Neuronal stem cell (in vitro differentiated cells): Measurements from ENCODE around the gene FPR2.
"Not testable (repeated sequence)": the region's sequence is repeated elsewhere in the genome, so short reads cannot be mapped to it uniquely, and the experiment has no call there.

Experiments used
- DNase-seq: peaks from one replicate; pipeline ENCODE4 v3.0.0-alpha.2; 2013; ENCODE audit warnings: low spot score
- H2AFZ ChIP-seq: one replicate; pipeline ENCODE4 v1.6.1; 2013; ENCODE audit warnings: mild to moderate bottlenecking, low read length, inconsistent platforms
- H2AK5ac ChIP-seq: 2 replicates; pipeline ENCODE4 v1.6.1; 2013; ENCODE audit warnings: low read depth, mild to moderate bottlenecking, inconsistent platforms, low read length, moderate library complexity, mixed read lengths
- H2BK120ac ChIP-seq: 2 replicates; pipeline ENCODE4 v1.6.1; 2013; ENCODE audit warnings: low read depth, mild to moderate bottlenecking, inconsistent platforms, low read length, moderate library complexity, mixed read lengths
- H2BK12ac ChIP-seq: one replicate; pipeline ENCODE4 v1.6.1; 2013; ENCODE audit warnings: low read length, inconsistent platforms
- H2BK15ac ChIP-seq: 2 replicates; pipeline ENCODE4 v1.6.1; 2013; ENCODE audit warnings: mild to moderate bottlenecking, low read length, inconsistent platforms, mixed read lengths
- H2BK5ac ChIP-seq: one replicate; pipeline ENCODE4 v1.6.1; 2013; ENCODE audit warnings: inconsistent platforms, mild to moderate bottlenecking, low read length, moderate library complexity
- H3K14ac ChIP-seq: one replicate; pipeline ENCODE4 v1.6.1; 2013; ENCODE audit warnings: low read length, inconsistent platforms
- H3K18ac ChIP-seq: 2 replicates; pipeline ENCODE4 v1.6.1; 2013; ENCODE audit warnings: low read length, inconsistent platforms
- H3K23ac ChIP-seq: 2 replicates; pipeline ENCODE4 v1.6.1; 2013; ENCODE audit warnings: low read depth, mild to moderate bottlenecking, mixed read lengths, low read length, inconsistent platforms; ENCODE audit not compliant: poor library complexity
- H3K27ac ChIP-seq: replicated peaks from 3 replicates; pipeline ENCODE4 v1.5.1; 2013; ENCODE audit warnings: low read length, inconsistent platforms
- H3K27me3 ChIP-seq, 3 experiments: 2 replicates each; pipeline ENCODE4 v1.6.1; 2013; ENCODE audit warnings: low read length in 3 of 3, mild to moderate bottlenecking in 2 of 3, inconsistent platforms in 1 of 3, low read depth in 1 of 3, mixed read lengths in 1 of 3, moderate library complexity in 1 of 3; ENCODE audit not compliant: control insufficient read depth in 3 of 3, insufficient read depth in 3 of 3
- H3K36me3 ChIP-seq, 2 donors: replicated peaks in 1 of 2; 2 replicates each; pipeline ENCODE4 v1.6.1; 2013; ENCODE audit warnings: low read length in 2 of 2; ENCODE audit not compliant: control insufficient read depth in 2 of 2, insufficient read depth in 2 of 2
- H3K4ac ChIP-seq: 2 replicates; pipeline ENCODE4 v1.6.1; 2013; ENCODE audit warnings: inconsistent platforms, mild to moderate bottlenecking, low read length, moderate library complexity
- H3K4me1 ChIP-seq, 2 donors: 1 replicate in 1 of 2; 2 replicates in 1 of 2; pipeline ENCODE4 v1.6.1; 2013; ENCODE audit warnings: low read length in 2 of 2, low read depth in 1 of 2; ENCODE audit not compliant: control insufficient read depth in 2 of 2, insufficient read depth in 1 of 2
- H3K4me2 ChIP-seq: one replicate; pipeline ENCODE4 v1.6.1; 2013; ENCODE audit warnings: mild to moderate bottlenecking, low read length, inconsistent platforms; ENCODE audit not compliant: insufficient read depth, poor library complexity, severe bottlenecking
- H3K4me3 ChIP-seq, 2 donors: 2 replicates each; pipeline ENCODE4 v1.5.1; 2013; ENCODE audit warnings: low read length in 2 of 2, mild to moderate bottlenecking in 2 of 2, inconsistent platforms in 1 of 2, moderate library complexity in 1 of 2
- H3K79me1 ChIP-seq: one replicate; pipeline ENCODE4 v1.6.1; 2013; ENCODE audit warnings: low read depth, mild to moderate bottlenecking, inconsistent platforms, low read length, moderate library complexity
- H3K9ac ChIP-seq: one replicate; pipeline ENCODE4 v1.6.1; 2013; ENCODE audit warnings: mild to moderate bottlenecking, low read depth, low read length, inconsistent platforms; ENCODE audit not compliant: poor library complexity
- H3K9me3 ChIP-seq, 2 donors: replicated peaks in 1 of 2; 2 replicates each; pipeline versions ENCODE3 to v1.6.1; 2013; ENCODE audit warnings: low read length in 2 of 2, mild to moderate bottlenecking in 2 of 2, inconsistent platforms in 1 of 2, low read depth in 1 of 2, mixed read lengths in 1 of 2, moderate library complexity in 1 of 2; ENCODE audit not compliant: control insufficient read depth in 2 of 2, insufficient read depth in 1 of 2
- H4K8ac ChIP-seq: one replicate; pipeline ENCODE4 v1.6.1; 2013; ENCODE audit warnings: low read depth, mild to moderate bottlenecking, inconsistent platforms, low read length, moderate library complexity
- H4K91ac ChIP-seq: one replicate; pipeline ENCODE4 v1.6.1; 2013; ENCODE audit warnings: low read length, low read depth, mild to moderate bottlenecking, inconsistent platforms; ENCODE audit not compliant: poor library complexity
- WGBS, 2 donors: extraction: QIAGEN DNeasy Blood & Tissue Kit; methylation state at CpG; one replicate each; pipeline ENCODE4 v1.1.7; 2013; ENCODE audit warnings: missing lambda C conversion rate in 2 of 2, mixed read lengths in 1 of 2; ENCODE audit not compliant: insufficient read length in 2 of 2, insufficient replicate concordance in 1 of 2; ENCODE audit errors: extremely low coverage in 2 of 2; 5-methylcytosine and 5-hydroxymethylcytosine counted together

The FPR2 gene

GRCh38 chr19:51803967-51804366, 43.0 kb downstream of the FPR2 start:
- no peak overlapping the region for H3K23ac ChIP-seq

GRCh38 chr19:51804789-51805188, 43.8 kb downstream of the FPR2 start:
- H3K4me1 ChIP-seq, H3K9me3 ChIP-seq, H2BK5ac ChIP-seq, H3K27ac ChIP-seq, H3K79me1 ChIP-seq, H4K8ac ChIP-seq, H2BK12ac ChIP-seq, H3K14ac ChIP-seq, H3K23ac ChIP-seq, DNase-seq, H3K4me2 ChIP-seq, H3K18ac ChIP-seq, H3K36me3 ChIP-seq, H3K27me3 ChIP-seq, H2BK15ac ChIP-seq, H3K4me3 ChIP-seq, H3K9ac ChIP-seq, H2AK5ac ChIP-seq, H2BK120ac ChIP-seq, H2AFZ ChIP-seq, H3K4ac ChIP-seq, H4K91ac ChIP-seq: not testable (repeated sequence)
- no CpG with 5 or more reads among the region's 9 CpGs for WGBS, 2 donors

More at GRCh38 chr19:51803967-51804366, 43.0 kb downstream of the FPR2 start:
- Histone ChIP-seq H3K79me1 (no peaks in the 10 kb centered on the region), H3K18ac (no peak overlapping the region), H4K91ac (no peak overlapping the region), H2BK15ac (no peak overlapping the region), H2BK5ac (no peak overlapping the region), H2BK120ac (no peak overlapping the region), H2BK12ac (no peak overlapping the region), H3K36me3 (no peaks in the 10 kb centered on the region), H3K4me1 (peaks cover 0 to 5% of the 10 kb centered on the region in 2 donors), H3K4me2 (no peak overlapping the region), H3K9me3 (peaks cover 3 to 5% of the 10 kb centered on the region in 2 donors), H2AFZ (no peak overlapping the region), H3K4me3 (no peak overlapping the region), H4K8ac (no peak overlapping the region), H3K9ac (no peak overlapping the region), H3K4ac (no peak overlapping the region), H2AK5ac (no peak overlapping the region), H3K27me3 (no peaks in the 10 kb centered on the region), H3K27ac (no peak overlapping the region), H3K14ac (no peak overlapping the region)
- WGBS, 2 donors, result no CpG with 5 or more reads among the region's 5 CpGs
- DNase-seq, result no peak

- not testable (repeated sequence) for H2AFZ ChIP-seq, H3K4me1 ChIP-seq, H3K27me3 ChIP-seq, H3K4ac ChIP-seq, H2BK5ac ChIP-seq, H3K18ac ChIP-seq, H4K91ac ChIP-seq, H3K23ac ChIP-seq, H3K27ac ChIP-seq, H3K14ac ChIP-seq, DNase-seq, H3K4me3 ChIP-seq, H2AK5ac ChIP-seq, H3K79me1 ChIP-seq, H3K9ac ChIP-seq, H4K8ac ChIP-seq, H2BK120ac ChIP-seq, H3K9me3 ChIP-seq, H2BK15ac ChIP-seq, H3K4me2 ChIP-seq, H3K36me3 ChIP-seq, H2BK12ac ChIP-seq
- no CpG with 5 or more reads among the region's 8 CpGs for WGBS, 2 donors
These were observed 44.4 kb downstream of the FPR2 start for GRCh38 chr19:51805396-51805795.

- not testable (repeated sequence) for DNase-seq, H4K91ac ChIP-seq, H3K4me2 ChIP-seq, H2BK120ac ChIP-seq, H3K18ac ChIP-seq, H2BK12ac ChIP-seq, H2AK5ac ChIP-seq, H2BK15ac ChIP-seq, H3K9ac ChIP-seq, H3K27ac ChIP-seq, H3K4me3 ChIP-seq, H3K23ac ChIP-seq, H3K4ac ChIP-seq, H2BK5ac ChIP-seq, H3K9me3 ChIP-seq, H3K79me1 ChIP-seq, H4K8ac ChIP-seq, H3K4me1 ChIP-seq, H3K27me3 ChIP-seq, H3K14ac ChIP-seq, H3K36me3 ChIP-seq
- peak overlapping the region; percentile 74 for H2AFZ ChIP-seq
- no CpG with 5 or more reads among the region's 5 CpGs for WGBS, 2 donors
These were observed 45.6 kb downstream of the FPR2 start for GRCh38 chr19:51806571-51806970.
